SU-DHL-6 (cell line): Measurements from ENCODE around the gene COL20A1.

Experiments used
- H2AFZ ChIP-seq: fragments of 200-600 bp; sonication (generic); 2 replicates; pipeline ENCODE4 v1.6.1; 2014; ENCODE audit warnings: low read depth, mild to moderate bottlenecking, moderate library complexity, mixed read lengths, antibody characterized with exemption, low read length; ENCODE audit not compliant: severe bottlenecking
- H3F3A ChIP-seq: fragments of 200-600 bp; shearing (Covaris generic); 2 replicates; pipeline ENCODE4 v1.6.0; 2016; ENCODE audit warnings: antibody characterized with exemption, mild to moderate bottlenecking; ENCODE audit not compliant: insufficient read depth
- H3K27ac ChIP-seq: fragments of 200-600 bp; sonication (generic); 2 replicates; pipeline ENCODE4 v1.5.1; 2016; ENCODE audit warnings: low read depth, mild to moderate bottlenecking, low read length, moderate library complexity, mixed read lengths
- H3K27me3 ChIP-seq: fragments of 200-600 bp; sonication (generic), shearing (Covaris generic); 2 replicates; pipeline ENCODE4 v1.6.0; 2014; ENCODE audit warnings: mild to moderate bottlenecking, low read length
- H3K36me3 ChIP-seq: fragments of 200-600 bp; sonication (generic); 2 replicates; pipeline ENCODE4 v1.6.1; 2014; ENCODE audit warnings: mild to moderate bottlenecking, low read length, mixed read lengths
- H3K4me2 ChIP-seq: fragments of 300-600, 200-600 bp; shearing (Covaris generic), sonication (generic); 2 replicates; pipeline ENCODE4 v1.6.0; 2014; ENCODE audit warnings: low read length, low read depth, mild to moderate bottlenecking; ENCODE audit not compliant: poor library complexity, severe bottlenecking
- H3K4me3 ChIP-seq: fragments of 200-600 bp; sonication (generic); 2 replicates; pipeline ENCODE4 v1.5.1; 2014; ENCODE audit warnings: antibody characterized with exemption, low read length, mild to moderate bottlenecking, mixed read lengths; ENCODE audit not compliant: insufficient read depth, poor library complexity, severe bottlenecking
- H3K79me2 ChIP-seq: fragments of 200-600 bp; sonication (generic); 2 replicates; pipeline ENCODE4 v1.6.1; 2014; ENCODE audit warnings: mild to moderate bottlenecking, low read length, moderate library complexity; ENCODE audit not compliant: insufficient read depth
- H3K9ac ChIP-seq: fragments of 200-600 bp; sonication (generic); 2 replicates; pipeline ENCODE4 v1.7.0; 2014; ENCODE audit warnings: mild to moderate bottlenecking, low read length
- H3K9me2 ChIP-seq: fragments of 200-600 bp; sonication (generic); replicated peaks from 2 replicates; pipeline ENCODE4 v1.6.1; 2014; ENCODE audit warnings: low read length; ENCODE audit not compliant: insufficient read depth
- H3K9me3 ChIP-seq: fragments of 200-600 bp; sonication (generic); 2 replicates; pipeline ENCODE4 v1.6.1; 2014; ENCODE audit warnings: low read length, mixed read lengths; ENCODE audit not compliant: insufficient read depth
- H4K20me1 ChIP-seq: fragments of 200-600 bp; sonication (generic); 2 replicates; pipeline ENCODE4 v1.6.1; 2014; ENCODE audit warnings: low read depth, mild to moderate bottlenecking, antibody characterized with exemption, low read length, moderate library complexity, mixed read lengths
- EZH2phosphoT487 ChIP-seq: fragments of 200-600 bp; sonication (generic), shearing (Covaris generic); conservative IDR thresholded peaks from 2 replicates; pipeline ENCODE4 v1.6.1; 2018; ENCODE audit warnings: mild to moderate bottlenecking, antibody characterized with exemption, low read length, moderate library complexity, mixed read lengths
- TF ChIP-seq, protein P1 (sequence below): fragments of 200-600 bp; sonication (generic); IDR thresholded peaks from one replicate; pipeline ENCODE4 v1.5.1; 2017; ENCODE audit warnings: antibody characterized with exemption, mild to moderate bottlenecking, low read length, moderate library complexity; ENCODE audit not compliant: insufficient read depth, poor library complexity, severe bottlenecking

The COL20A1 gene

GRCh38 chr20:63343460-63344445, 50.8 kb downstream of the COL20A1 start:
- H3K27me3 ChIP-seq = no peaks in the 10 kb centered on the region
- no peak overlapping the region for H3K4me3 ChIP-seq
- TF ChIP-seq EZH2phosphoT487 = no peak
- TF ChIP-seq, protein P1, sequence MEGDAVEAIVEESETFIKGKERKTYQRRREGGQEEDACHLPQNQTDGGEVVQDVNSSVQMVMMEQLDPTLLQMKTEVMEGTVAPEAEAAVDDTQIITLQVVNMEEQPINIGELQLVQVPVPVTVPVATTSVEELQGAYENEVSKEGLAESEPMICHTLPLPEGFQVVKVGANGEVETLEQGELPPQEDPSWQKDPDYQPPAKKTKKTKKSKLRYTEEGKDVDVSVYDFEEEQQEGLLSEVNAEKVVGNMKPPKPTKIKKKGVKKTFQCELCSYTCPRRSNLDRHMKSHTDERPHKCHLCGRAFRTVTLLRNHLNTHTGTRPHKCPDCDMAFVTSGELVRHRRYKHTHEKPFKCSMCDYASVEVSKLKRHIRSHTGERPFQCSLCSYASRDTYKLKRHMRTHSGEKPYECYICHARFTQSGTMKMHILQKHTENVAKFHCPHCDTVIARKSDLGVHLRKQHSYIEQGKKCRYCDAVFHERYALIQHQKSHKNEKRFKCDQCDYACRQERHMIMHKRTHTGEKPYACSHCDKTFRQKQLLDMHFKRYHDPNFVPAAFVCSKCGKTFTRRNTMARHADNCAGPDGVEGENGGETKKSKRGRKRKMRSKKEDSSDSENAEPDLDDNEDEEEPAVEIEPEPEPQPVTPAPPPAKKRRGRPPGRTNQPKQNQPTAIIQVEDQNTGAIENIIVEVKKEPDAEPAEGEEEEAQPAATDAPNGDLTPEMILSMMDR = no peak

GRCh38 chr20:63344616-63345327, 51.8 kb downstream of the COL20A1 start:
- Histone ChIP-seq H3K9me2 (no peaks in the 10 kb centered on the region), H3K79me2 (no peaks in the 10 kb centered on the region), H3K27ac (no peak overlapping the region), H3F3A (no peaks in the 10 kb centered on the region), H3K36me3 (no peaks in the 10 kb centered on the region), H3K4me3 (no peak overlapping the region), H3K4me2 (no peak overlapping the region), H4K20me1 (no peaks in the 10 kb centered on the region), H3K27me3 (no peaks in the 10 kb centered on the region), H3K9ac (no peak overlapping the region), H3K9me3 (no peaks in the 10 kb centered on the region), H2AFZ (no peak overlapping the region)
- no peak for TF ChIP-seq EZH2phosphoT487
- TF ChIP-seq, protein P1 = no peak

More at GRCh38 chr20:63343460-63344445, 50.8 kb downstream of the COL20A1 start:
- Histone ChIP-seq H3K36me3 (no peaks in the 10 kb centered on the region), H3K9me3 (no peaks in the 10 kb centered on the region), H3K4me2 (no peak overlapping the region), H3K9ac (no peak overlapping the region), H2AFZ (no peak overlapping the region), H3K27ac (no peak overlapping the region), H4K20me1 (no peaks in the 10 kb centered on the region), H3K79me2 (no peaks in the 10 kb centered on the region), H3F3A (no peaks in the 10 kb centered on the region), H3K9me2 (no peaks in the 10 kb centered on the region)

GRCh38 chr20:63345328-63346100, 52.5 kb downstream of the COL20A1 start:
- Histone ChIP-seq H3K4me2 (no peak overlapping the region), H3F3A (no peaks in the 10 kb centered on the region), H3K9me3 (no peaks in the 10 kb centered on the region), H3K9ac (no peak overlapping the region), H3K36me3 (no peaks in the 10 kb centered on the region), H3K27me3 (no peaks in the 10 kb centered on the region), H3K4me3 (no peak overlapping the region), H3K9me2 (no peaks in the 10 kb centered on the region), H3K79me2 (no peaks in the 10 kb centered on the region), H3K27ac (no peak overlapping the region), H4K20me1 (no peaks in the 10 kb centered on the region), H2AFZ (no peak overlapping the region)
- TF ChIP-seq, protein P1 = no peak
- no peak for TF ChIP-seq EZH2phosphoT487
